Transverse colon (tissue), 4 donors: ENCODE measurements around the gene TRA2B.

Source experiments
- CTCF ChIP-seq, 5 experiments: fragments of 200-600 bp in 3 of 5; fragments of 450-650 bp in 2 of 5; sonication (generic) in 3 of 5; IDR thresholded peaks; 1 replicate in 2 of 5; 2 replicates in 3 of 5; pipeline ENCODE4 v1.5.1; 2016 to 2017; ENCODE audit warnings: antibody characterized with exemption in 5 of 5, inconsistent platforms in 3 of 5, mild to moderate bottlenecking in 2 of 5, moderate library complexity in 1 of 5
- EP300 ChIP-seq: sonication (generic); formaldehyde crosslinking; IDR thresholded peaks from one replicate; pipeline ENCODE4 v1.6.1; 2017; ENCODE audit warnings: antibody characterized with exemption, low read depth
- POLR2A ChIP-seq: fragments of 450-650 bp; IDR thresholded peaks from one replicate; pipeline ENCODE4 v1.6.1; 2016; ENCODE audit warnings: antibody characterized with exemption, mild to moderate bottlenecking, moderate library complexity
- POLR2AphosphoS5 ChIP-seq, 3 donors: sonication (generic); formaldehyde crosslinking; IDR thresholded peaks; one replicate each; pipeline ENCODE4 v1.6.1; 2016; ENCODE audit warnings: antibody characterized with exemption in 3 of 3

- TF ChIP-seq POLR2AphosphoS5 (IDR thresholded peaks at IDR 0.05) (no peak), POLR2A (no peak), CTCF (IDR thresholded peaks at IDR 0.05) (no peak), EP300 (no peak)
Measured at GRCh38 chr3:185986198-185986777, 48.5 kb upstream of the TRA2B start.
